ENCODE measurements around the gene CYP27A1.

CYP27A1 gene

GRCh38 chr2:218858671-218859555 lies 77.0 kb downstream of the CYP27A1 start:
- no peak for DNase-seq (ENCODE audit: low read depth in 2 of 2)

DNA sequence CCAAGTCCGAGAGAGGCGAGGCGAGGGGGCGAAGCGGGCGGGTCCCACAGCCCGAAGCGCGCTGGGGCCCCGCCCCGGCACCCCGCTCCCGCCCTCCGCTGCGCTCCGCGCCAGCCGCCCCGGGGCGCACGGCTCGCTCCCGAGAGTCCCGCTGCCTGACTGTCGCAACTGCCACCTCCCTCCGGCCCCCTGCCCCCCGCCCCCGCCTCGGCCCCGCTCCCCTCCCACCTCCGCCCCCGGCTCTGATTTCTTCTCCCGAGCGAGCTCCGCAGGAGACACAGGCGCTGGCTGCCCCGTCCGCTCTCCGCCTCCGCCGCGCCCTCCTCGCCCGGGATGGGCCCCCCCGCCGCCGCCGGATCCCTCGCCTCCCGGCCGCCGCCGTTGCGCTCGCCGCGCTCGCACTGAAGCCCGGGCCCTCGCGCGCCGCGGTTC lies 77.6 kb downstream of the CYP27A1 start, which contains the start of gene WNT6:
Gene WNT6, plus strand, starts transcription at position 250 of the 432 bp plus-strand sequence. CDS start 233 bp downstream, outside the sequence.
- no peak for DNase-seq (ENCODE audit: low read depth in 2 of 2)

GRCh38 chr2:218859988-218860831 lies 78.3 kb downstream of the CYP27A1 start:
- DNase-seq (ENCODE audit: low read depth in 2 of 2), result no peak

- no peak for DNase-seq (ENCODE audit: low read depth in 2 of 2)
Observed at GRCh38 chr2:218860950-218861381, 79.0 kb downstream of the CYP27A1 start.

DNA sequence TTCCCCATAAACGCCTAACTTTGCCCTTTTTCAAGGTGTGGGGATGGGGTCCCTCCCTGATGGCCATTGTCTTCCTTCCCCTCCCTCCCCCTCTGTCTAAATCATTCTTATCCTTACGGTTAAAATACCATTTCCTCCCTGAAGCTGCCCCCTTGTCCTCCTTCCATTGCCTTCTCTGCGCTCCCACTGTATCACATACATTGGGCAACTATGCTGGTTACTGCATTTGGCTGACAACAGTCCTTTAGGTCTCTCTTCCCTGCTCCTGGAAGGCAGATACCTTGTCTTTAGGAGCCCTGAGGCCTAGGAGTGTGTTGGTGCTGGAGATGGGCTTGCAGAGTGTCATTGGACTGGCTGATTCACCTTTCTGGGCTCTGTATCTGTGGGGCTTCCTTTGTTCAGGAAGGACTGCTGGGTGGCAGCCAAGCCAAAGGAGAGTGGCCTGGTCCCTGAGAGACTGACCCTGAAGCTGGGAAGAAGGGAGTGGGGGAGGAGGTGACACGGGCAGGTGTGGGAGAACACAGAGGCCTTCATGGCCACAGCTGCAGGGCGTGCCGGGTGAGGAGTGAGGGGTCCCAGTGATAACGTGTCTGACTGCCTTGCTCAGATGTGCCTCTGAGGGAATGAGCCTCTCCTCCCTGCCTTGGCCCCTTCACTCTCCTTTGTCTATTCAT lies 79.8 kb downstream of the CYP27A1 start:
- DNase-seq (ENCODE audit: low read depth in 2 of 2), result no peak

DNA sequence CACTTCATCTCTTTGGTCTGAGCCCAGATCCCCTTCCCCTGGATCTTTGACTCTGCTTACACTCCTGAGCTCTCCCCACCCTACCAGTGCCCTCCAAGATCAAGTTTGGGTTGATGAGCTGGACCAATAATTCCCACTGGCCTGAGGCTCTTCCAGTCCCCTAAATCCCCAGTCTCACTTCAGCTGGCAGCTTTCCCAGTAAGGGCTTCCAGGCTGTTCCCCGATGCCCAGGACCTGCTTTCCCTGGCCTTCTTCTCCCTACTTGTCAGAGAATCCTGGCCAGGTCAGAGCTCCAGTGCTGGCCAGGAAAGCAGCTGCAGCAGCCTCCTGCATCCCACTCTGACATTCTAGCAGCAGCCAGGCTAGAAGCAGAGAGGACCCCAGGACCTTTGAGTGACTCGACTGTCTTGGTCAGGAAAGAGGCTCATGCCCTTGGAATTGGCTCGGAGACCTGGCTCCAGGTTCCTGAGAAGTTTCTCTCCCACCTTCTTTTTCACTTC lies 81.1 kb downstream of the CYP27A1 start:
- no peak for DNase-seq (ENCODE audit: low read depth in 2 of 2)
